ENCODE measurements around the gene PIEZO2. TPM values are rescaled to one million over a fixed set of nuclear protein-coding genes. Genes with fewer than 3 reads are reported as not detected.
A peak's percentile ranks its signal among the peaks of the same experiment; 100 is the strongest.

The PIEZO2 gene
- total RNA-seq, 1 experiment from 2014 or later: 10.7 TPM

DNA sequence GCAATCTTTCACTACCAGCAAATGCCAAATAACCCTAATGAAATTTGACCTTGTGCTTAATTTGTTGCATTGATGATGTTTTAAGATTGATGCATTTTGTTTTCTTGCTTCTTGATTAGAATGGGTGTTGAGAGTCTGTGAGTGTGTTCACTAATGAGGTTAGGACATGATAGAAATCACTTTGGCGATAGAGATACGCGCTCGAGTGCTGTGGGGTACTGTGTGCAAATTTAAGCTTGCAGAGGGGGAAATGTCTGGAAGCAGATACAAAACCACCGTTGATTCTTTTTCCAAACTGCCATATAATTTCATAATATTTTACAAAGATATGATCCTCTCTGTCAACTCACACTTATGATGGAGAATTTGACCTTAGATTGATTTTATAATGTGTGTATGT, 200.9 kb downstream of the PIEZO2 start:
- Mint-ChIP-seq H3K4me1 (peaks cover 15% of the 10 kb centered on the region), H3K9me3 (peaks cover 38% of the 10 kb centered on the region), H3K4me3 (no peak overlapping the region), H3K27ac (no peak overlapping the region), H3K36me3 (peaks cover 35% of the 10 kb centered on the region), H3K27me3 (ENCODE audit: low read depth) (peaks cover 4% of the 10 kb centered on the region; the same call in 1 of the 2 replicates)
- POLR2A ChIA-PET: no interaction called here
- DNase-seq (ENCODE audit: low spot score): no peak
- ATAC-seq: no peak
- TF ChIP-seq NR1H2 (CRISPR knock-in tag; IDR thresholded peaks at IDR 0.05) (no peak), SOX15 (CRISPR knock-in tag; IDR thresholded peaks at IDR 0.05) (no peak), NFE2L1 (CRISPR knock-in tag; IDR thresholded peaks at IDR 0.05) (no peak), ZNF671 (CRISPR knock-in tag; IDR thresholded peaks at IDR 0.05) (no peak), ESRRA (CRISPR knock-in tag; IDR thresholded peaks at IDR 0.05; ENCODE audit: borderline replicate concordance) (no peak), ELF4 (CRISPR knock-in tag; IDR thresholded peaks at IDR 0.05; ENCODE audit: low read depth) (no peak), NR3C1 (CRISPR knock-in tag; conservative IDR thresholded peaks at IDR 0.05; ENCODE audit: low read depth) (no peak), SMAD3 (CRISPR knock-in tag; IDR thresholded peaks at IDR 0.05; ENCODE audit: borderline replicate concordance) (no peak), FOXK1 (CRISPR knock-in tag; IDR thresholded peaks at IDR 0.05) (no peak)
- TF ChIP-seq, protein P1, sequence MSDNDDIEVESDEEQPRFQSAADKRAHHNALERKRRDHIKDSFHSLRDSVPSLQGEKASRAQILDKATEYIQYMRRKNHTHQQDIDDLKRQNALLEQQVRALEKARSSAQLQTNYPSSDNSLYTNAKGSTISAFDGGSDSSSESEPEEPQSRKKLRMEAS (CRISPR knock-in tag; IDR thresholded peaks at IDR 0.05): no peak
- CTCF ChIA-PET: interaction anchor here (1.0 kb wide), 1 partner anchor 161 kb away, joined by 3 read pairs; no protein-coding TSS in a partner anchor

DNA sequence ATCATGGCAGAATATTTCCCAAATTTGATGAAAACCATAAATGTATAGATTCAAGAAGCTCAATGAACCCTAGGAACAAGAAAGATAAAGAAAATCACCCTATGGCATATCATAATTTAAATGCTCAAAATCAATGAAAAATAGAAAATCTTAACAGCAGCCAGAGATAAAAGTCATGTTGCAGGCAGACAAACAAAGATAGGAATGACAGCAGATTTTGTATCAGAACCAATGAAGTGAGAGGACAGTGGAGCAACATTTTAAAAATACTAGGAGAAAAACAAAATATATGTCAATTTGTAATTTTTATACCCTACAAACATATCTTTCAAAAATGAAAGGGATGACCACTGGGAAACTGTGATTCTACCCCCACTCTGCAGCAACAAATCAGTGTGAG, 203.3 kb downstream of the PIEZO2 start:
- POLR2A ChIA-PET: no interaction called here
- Mint-ChIP-seq H3K27me3 (ENCODE audit: low read depth) (peaks cover 4% of the 10 kb centered on the region; the same call in 1 of the 2 replicates), H3K4me1 (peaks cover 11% of the 10 kb centered on the region), H3K27ac (no peak overlapping the region), H3K36me3 (peaks cover 44% of the 10 kb centered on the region), H3K4me3 (no peak overlapping the region), H3K9me3 (peaks cover 50% of the 10 kb centered on the region)
- CTCF ChIA-PET: no interaction called here
- ATAC-seq (no peak), DNase-seq (ENCODE audit: low spot score) (no peak)
- TF ChIP-seq ZNF121 (CRISPR knock-in tag; IDR thresholded peaks at IDR 0.05): no peak
- TF ChIP-seq NR1H2 (CRISPR knock-in tag; IDR thresholded peaks at IDR 0.05): no peak
- TF ChIP-seq, protein P2, sequence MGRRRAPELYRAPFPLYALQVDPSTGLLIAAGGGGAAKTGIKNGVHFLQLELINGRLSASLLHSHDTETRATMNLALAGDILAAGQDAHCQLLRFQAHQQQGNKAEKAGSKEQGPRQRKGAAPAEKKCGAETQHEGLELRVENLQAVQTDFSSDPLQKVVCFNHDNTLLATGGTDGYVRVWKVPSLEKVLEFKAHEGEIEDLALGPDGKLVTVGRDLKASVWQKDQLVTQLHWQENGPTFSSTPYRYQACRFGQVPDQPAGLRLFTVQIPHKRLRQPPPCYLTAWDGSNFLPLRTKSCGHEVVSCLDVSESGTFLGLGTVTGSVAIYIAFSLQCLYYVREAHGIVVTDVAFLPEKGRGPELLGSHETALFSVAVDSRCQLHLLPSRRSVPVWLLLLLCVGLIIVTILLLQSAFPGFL (CRISPR knock-in tag; IDR thresholded peaks at IDR 0.05; ENCODE audit: borderline replicate concordance): no peak
- peak; percentile 96 for TF ChIP-seq ZNF317 (CRISPR knock-in tag; IDR thresholded peaks at IDR 0.05; ENCODE audit: borderline replicate concordance, low read depth)

DNA sequence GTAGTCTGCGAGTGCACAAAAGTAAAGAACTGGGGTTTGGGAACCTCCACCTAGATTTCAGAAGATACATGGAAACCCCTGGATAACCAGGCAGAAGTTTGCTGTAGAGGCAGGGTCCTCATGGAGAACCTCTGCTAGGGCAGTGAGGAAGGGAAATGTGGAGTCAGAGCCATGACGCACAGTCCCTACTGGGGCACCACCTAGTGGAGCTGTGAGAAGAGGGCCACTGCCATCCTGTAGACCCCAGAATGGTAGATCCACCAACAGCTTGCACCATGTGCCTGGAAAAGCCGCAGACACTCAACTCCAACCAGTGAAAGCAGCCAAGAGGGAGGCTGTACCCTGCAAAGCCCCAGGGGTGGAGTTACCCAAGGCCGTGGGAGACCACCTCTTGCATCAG, 206.4 kb downstream of the PIEZO2 start:
- peaks cover 44% of the 10 kb centered on the region for H3K36me3 Mint-ChIP-seq
- ChIA-PET CTCF (no interaction called here), POLR2A (no interaction called here)
- H3K4me1 Mint-ChIP-seq: peaks cover 1% of the 10 kb centered on the region; the same call in 1 of the 2 replicates
- H3K27ac Mint-ChIP-seq: no peak overlapping the region
- no peak for ATAC-seq
- DNase-seq (ENCODE audit: low spot score): no peak
- H3K4me3 Mint-ChIP-seq: no peak overlapping the region
- TF ChIP-seq ETV6 (CRISPR knock-in tag; IDR thresholded peaks at IDR 0.05) (no peak), ZNF423 (CRISPR knock-in tag; IDR thresholded peaks at IDR 0.05) (no peak), SMAD3 (CRISPR knock-in tag; IDR thresholded peaks at IDR 0.05; ENCODE audit: borderline replicate concordance) (no peak), JUN (CRISPR knock-in tag; IDR thresholded peaks at IDR 0.05) (no peak), CREB1 (CRISPR knock-in tag; IDR thresholded peaks at IDR 0.05) (no peak), ZNF263 (CRISPR knock-in tag; IDR thresholded peaks at IDR 0.05; ENCODE audit: low read depth) (no peak), SOX15 (CRISPR knock-in tag; IDR thresholded peaks at IDR 0.05) (no peak), TEAD1 (CRISPR knock-in tag; IDR thresholded peaks at IDR 0.05) (no peak), TP53 (CRISPR knock-in tag; IDR thresholded peaks at IDR 0.05) (no peak), CREM (CRISPR knock-in tag; IDR thresholded peaks at IDR 0.05) (no peak), MYBL2 (CRISPR knock-in tag; IDR thresholded peaks at IDR 0.05) (no peak), PRRX2 (CRISPR knock-in tag; IDR thresholded peaks at IDR 0.05) (no peak)
- TF ChIP-seq, protein P3, sequence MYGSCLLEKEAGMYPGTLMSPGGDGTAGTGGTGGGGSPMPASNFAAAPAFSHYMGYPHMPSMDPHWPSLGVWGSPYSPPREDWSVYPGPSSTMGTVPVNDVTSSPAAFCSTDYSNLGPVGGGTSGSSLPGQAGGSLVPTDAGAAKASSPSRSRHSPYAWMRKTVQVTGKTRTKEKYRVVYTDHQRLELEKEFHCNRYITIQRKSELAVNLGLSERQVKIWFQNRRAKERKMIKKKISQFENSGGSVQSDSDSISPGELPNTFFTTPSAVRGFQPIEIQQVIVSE (CRISPR knock-in tag; IDR thresholded peaks at IDR 0.05; ENCODE audit: borderline replicate concordance): no peak
- TF ChIP-seq, protein P4, sequence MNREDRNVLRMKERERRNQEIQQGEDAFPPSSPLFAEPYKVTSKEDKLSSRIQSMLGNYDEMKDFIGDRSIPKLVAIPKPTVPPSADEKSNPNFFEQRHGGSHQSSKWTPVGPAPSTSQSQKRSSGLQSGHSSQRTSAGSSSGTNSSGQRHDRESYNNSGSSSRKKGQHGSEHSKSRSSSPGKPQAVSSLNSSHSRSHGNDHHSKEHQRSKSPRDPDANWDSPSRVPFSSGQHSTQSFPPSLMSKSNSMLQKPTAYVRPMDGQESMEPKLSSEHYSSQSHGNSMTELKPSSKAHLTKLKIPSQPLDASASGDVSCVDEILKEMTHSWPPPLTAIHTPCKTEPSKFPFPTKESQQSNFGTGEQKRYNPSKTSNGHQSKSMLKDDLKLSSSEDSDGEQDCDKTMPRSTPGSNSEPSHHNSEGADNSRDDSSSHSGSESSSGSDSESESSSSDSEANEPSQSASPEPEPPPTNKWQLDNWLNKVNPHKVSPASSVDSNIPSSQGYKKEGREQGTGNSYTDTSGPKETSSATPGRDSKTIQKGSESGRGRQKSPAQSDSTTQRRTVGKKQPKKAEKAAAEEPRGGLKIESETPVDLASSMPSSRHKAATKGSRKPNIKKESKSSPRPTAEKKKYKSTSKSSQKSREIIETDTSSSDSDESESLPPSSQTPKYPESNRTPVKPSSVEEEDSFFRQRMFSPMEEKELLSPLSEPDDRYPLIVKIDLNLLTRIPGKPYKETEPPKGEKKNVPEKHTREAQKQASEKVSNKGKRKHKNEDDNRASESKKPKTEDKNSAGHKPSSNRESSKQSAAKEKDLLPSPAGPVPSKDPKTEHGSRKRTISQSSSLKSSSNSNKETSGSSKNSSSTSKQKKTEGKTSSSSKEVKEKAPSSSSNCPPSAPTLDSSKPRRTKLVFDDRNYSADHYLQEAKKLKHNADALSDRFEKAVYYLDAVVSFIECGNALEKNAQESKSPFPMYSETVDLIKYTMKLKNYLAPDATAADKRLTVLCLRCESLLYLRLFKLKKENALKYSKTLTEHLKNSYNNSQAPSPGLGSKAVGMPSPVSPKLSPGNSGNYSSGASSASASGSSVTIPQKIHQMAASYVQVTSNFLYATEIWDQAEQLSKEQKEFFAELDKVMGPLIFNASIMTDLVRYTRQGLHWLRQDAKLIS (CRISPR knock-in tag; IDR thresholded peaks at IDR 0.05; ENCODE audit: borderline replicate concordance): no peak
- TF ChIP-seq, protein P5, sequence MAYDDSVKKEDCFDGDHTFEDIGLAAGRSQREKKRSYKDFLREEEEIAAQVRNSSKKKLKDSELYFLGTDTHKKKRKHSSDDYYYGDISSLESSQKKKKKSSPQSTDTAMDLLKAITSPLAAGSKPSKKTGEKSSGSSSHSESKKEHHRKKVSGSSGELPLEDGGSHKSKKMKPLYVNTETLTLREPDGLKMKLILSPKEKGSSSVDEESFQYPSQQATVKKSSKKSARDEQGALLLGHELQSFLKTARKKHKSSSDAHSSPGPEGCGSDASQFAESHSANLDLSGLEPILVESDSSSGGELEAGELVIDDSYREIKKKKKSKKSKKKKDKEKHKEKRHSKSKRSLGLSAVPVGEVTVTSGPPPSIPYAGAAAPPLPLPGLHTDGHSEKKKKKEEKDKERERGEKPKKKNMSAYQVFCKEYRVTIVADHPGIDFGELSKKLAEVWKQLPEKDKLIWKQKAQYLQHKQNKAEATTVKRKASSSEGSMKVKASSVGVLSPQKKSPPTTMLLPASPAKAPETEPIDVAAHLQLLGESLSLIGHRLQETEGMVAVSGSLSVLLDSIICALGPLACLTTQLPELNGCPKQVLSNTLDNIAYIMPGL (CRISPR knock-in tag; IDR thresholded peaks at IDR 0.05): no peak
- peaks cover 50% of the 10 kb centered on the region for H3K9me3 Mint-ChIP-seq
- peaks cover 4% of the 10 kb centered on the region; the same call in 1 of the 2 replicates for H3K27me3 Mint-ChIP-seq (ENCODE audit: low read depth)
